HG02610 (cell line): ENCODE results near the gene IL12RB1.
"Not testable (repeated sequence)": the region's sequence is repeated elsewhere in the genome, so short reads cannot be mapped to it uniquely, and the experiment has no call there.

Source experiments
- ATAC-seq: cut with Tn5 transposase; IDR thresholded peaks from one replicate; pipeline ENCODE4 v1.9.1; 2021; ENCODE audit warnings: mild to moderate bottlenecking, moderate library complexity; ENCODE audit not compliant: unreplicated experiment

Gene IL12RB1

GRCh38 chr19:18051887-18052286, 34.8 kb downstream of the IL12RB1 start:
- no peak for ATAC-seq

- ATAC-seq = no peak
Observed at GRCh38 chr19:18049385-18049784, 37.3 kb downstream of the IL12RB1 start.

DNA sequence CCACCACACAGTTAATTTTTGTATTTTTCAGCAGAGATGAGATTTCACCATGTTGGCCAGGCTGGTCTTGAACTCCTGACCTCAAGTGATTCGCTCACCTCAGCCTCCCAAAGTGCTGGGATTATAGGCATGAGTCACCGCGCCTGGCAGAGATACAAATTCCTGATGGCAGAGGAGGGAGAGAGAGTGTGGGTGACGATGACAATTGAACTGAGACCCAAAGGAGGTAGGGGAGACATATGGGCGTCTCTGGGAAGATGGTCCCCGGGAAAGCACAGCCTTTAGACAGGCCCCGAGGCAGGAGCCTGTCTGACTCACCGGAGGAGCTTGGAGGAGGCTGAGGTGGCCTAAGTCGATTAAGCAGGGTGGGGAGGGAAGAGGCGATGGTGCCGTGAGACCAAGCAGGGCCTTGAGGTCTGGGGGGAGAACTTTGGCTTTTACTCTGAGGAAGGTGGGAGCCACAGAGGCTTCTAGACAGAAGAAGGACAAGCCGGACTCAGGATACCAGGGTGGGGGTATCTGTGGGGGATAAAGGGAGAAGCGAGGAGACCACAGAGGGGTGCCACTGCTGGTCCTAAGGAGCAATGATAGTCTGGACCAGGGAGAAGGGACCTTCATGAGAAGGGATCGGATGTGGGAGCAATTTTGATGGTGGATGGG, 40.5 kb downstream of the IL12RB1 start:
- no peak for ATAC-seq

DNA sequence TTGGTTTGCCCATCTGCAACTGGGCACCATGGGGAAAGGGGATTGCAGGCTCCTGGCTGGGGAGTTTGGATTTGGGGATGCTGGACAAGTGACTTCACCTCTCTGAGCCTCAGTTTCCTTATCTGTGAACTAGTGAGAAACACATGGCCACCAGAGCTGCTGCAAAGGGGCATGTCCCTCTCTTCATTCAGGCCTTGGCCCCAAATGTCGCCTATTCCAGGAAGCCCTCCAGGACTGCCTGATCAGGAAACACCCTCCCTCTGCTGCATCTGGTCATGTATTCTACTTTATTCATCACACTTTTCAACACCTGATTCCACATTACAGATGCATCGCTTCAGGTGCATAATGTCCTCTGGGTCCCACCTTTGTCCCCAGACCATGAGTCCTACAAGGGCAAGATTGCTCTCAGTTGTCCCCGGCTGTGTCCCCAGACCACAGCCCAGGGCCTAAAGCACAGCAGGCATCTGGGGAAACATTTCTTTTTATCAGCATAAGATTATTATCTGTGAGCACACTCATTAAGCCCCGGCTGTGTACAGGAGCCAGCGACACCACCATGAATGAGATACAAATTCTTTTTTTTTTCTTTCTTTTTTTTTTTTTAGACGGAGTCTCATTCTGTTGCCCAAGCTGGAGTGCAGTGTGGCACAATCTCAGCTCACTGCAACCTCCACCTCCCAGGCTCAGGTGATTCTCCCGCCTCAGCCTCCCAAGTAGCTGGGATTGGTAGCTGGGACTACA, 41.3 kb downstream of the IL12RB1 start:
- no peak for ATAC-seq

DNA sequence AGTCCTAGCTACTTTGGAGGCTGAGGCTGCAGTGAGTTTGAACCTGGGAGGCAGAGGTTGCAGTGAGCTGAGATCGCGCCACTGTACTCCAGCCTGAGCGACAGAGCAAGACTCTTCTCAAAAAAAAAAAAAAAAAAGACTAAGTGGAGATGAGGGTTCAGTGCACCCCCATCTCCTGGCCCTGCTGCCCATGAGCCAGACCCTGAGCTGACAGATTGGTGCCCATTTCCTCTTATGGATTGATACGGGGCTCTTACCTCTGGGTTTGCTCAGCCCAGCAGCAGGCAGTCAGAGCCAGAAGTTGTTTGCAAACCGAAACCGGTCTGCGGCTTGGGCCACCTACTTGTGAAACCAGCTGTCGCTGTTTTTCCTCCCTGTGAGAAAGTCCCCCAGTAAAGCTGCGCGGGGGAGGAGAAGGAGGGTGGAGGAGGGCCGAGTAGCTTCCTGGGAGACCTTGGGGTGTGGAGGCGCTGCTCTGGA, 41.9 kb downstream of the IL12RB1 start:
- peak; percentile 85 for ATAC-seq

DNA sequence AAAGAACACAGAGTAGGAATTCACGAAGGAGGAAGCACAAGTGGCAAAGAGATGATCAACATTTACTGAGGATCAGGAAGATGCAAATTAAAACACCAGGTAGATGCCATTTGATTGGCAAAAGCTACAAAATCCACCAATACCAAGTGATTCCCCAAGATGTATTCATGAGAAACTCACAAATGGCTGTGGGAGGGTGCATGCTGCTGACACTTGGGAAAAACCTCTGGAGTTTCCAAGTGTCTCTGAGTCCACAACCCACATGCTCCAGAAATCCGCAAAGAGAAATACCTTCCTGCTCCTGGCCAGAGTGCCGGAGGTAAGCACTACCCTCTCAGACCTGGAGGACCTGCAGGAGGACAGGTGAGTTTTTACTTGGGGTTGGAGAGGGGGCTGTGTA, 43.1 kb downstream of the IL12RB1 start:
- ATAC-seq = no peak

GRCh38 chr19:18041054-18041453, 45.7 kb downstream of the IL12RB1 start:
- no peak for ATAC-seq

DNA sequence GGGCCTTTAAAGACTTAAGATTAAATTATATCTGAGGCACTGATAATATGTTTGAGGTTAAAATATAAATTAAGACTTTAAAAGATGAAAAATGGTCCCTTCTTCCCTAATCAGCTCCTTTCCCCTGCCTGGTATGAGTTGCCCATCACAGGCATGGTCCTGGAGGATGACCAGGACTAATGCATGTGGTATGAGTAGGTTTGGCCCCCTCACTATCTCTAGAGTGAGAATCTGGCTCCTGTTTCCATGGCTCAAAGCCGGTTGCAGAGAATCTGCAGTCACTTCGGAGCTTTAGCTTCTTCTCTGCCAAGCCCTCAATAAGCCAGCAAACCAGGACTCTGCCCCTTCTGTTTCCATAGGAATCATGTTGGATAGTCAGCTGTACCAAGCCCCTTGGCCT, 54.6 kb downstream of the IL12RB1 start:
- not testable (repeated sequence) for ATAC-seq

- ATAC-seq = not testable (repeated sequence)
Observed at GRCh38 chr19:18031401-18031800, 55.3 kb downstream of the IL12RB1 start.

- ATAC-seq = no peak
Observed at GRCh38 chr19:18029617-18030338, 57.0 kb downstream of the IL12RB1 start.

DNA sequence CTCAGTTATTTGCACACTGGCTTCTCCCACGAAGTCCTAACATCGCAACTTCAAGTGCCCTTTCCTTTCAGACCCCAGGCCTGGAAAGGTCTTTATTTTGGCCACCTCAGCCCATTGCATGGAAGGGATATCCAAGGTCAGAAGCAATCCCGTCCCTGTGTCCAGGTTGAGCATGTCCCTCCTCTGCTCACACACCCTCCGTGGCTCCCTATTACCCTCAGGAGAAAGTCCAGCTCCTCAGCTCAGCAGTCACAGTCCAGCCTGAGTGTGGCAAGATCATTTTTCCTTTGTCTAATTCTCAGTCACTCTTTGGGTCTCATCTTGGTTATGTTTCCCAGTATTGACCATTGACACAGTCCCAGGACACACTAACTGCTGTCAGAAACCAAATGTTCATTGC, 59.6 kb downstream of the IL12RB1 start:
- ATAC-seq = no peak

- no peak for ATAC-seq
Observed at GRCh38 chr19:18023622-18024251, 63.0 kb downstream of the IL12RB1 start.

- ATAC-seq = no peak
Observed at GRCh38 chr19:18021121-18021755, 65.5 kb downstream of the IL12RB1 start.

DNA sequence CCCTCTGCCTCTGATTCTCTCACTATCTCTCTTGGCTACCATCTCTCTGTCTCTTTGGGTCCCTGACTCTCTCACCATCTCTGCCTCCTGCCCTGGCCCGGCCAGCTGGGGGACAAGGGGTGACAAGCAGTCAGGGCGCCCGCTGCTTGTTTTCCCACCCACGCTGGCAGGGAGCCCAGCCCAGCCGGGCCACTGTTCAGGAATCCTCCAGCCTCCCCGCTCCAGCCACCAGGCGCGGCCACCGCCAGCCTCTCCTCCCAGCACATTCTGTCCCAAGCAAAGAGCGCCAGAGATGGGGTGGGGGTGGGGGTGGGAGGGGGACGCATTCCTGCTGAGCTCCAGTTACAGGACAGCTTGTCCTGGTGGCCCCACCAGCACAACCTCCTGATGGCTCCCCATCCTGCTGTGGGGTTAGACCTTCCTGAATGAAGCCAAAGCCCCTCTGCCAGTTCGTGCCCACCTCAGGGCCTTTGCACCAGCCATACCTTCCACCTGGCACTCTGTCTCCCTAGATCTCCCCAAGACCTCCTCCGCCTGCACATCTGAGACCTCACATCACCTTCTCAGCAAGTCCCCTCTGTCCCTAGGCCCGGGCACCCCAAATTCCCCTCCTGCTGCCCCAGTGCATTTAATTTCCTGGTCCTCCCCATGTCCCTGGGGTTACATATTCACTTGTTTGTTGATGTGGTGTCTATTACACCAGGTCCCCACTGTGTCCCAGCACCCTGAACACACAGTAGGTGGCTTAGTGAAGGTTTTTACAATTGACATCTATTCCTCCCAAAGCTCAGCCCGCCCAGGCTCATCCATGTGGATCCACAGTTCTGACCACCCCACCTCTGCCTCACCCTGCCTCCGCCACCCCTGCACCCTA, 66.3 kb downstream of the IL12RB1 start:
- ATAC-seq = no peak

- ATAC-seq = no peak
Observed at GRCh38 chr19:18017275-18018083, 69.3 kb downstream of the IL12RB1 start.

DNA sequence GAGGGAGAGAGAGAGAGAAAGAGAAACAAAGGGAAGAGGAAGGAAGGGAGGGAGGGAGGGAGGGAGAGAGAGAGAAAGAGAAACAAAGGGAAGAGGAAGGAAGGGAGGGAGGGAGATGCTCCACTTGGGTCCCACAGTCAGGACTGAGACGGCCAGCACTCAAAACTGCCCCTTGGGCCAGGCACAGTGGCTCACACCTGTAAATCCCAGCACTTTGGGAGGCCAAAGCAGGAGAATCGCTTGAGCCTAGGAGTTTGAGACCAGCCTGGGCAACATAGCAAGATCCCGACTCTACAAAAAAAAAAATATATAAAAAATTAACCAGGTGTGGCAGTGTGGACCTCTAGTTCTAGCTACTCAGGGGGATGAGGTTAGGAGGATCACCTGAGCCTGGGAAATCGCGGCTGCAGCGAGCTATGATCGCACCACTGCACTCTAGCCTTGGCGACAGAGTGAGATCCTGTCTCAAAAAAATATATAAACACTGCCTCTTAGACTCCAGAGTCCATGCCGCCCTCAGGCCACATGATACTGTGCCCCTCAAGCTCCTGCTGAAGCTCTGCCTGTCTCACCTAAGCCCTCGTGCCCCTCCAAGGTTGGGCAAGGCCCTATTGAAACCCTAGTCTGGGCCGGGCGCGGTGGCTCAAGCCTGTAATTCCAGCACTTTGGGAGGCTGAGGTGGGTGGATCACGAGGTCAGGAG, 70.4 kb downstream of the IL12RB1 start:
- ATAC-seq = no peak

GRCh38 chr19:18014197-18014596, 72.5 kb downstream of the IL12RB1 start:
- ATAC-seq = no peak
